HepG2 (cell line): ENCODE measurements around the gene HEATR5B. TPM values are rescaled to one million over a fixed set of nuclear protein-coding genes. Genes with fewer than 3 reads are reported as not detected.
A peak's percentile ranks its signal among the peaks of the same experiment; 100 is the strongest.

Experiments used
- BRCA1 ChIP-seq: sonication (generic); formaldehyde crosslinking; IDR thresholded peaks from 2 replicates; pipeline ENCODE4 v1.4.0; 2020; ENCODE audit warnings: missing genetic modification reagents
- BRD4 ChIP-seq: sonication (generic); formaldehyde crosslinking; IDR thresholded peaks from 2 replicates; pipeline ENCODE4 v1.4.0; 2020; ENCODE audit warnings: missing genetic modification reagents
- CSRNP1 ChIP-seq: sonication (generic); formaldehyde crosslinking; IDR thresholded peaks from 2 replicates; pipeline ENCODE4 v1.8.1; 2023; ENCODE audit warnings: mild to moderate bottlenecking, missing genetic modification reagents
- MTF2 ChIP-seq: sonication (generic); formaldehyde crosslinking; IDR thresholded peaks from 2 replicates; pipeline ENCODE4 v1.5.0; 2020; ENCODE audit warnings: missing genetic modification reagents, borderline replicate concordance
- NFKB2 ChIP-seq: sonication (generic); formaldehyde crosslinking; IDR thresholded peaks from 2 replicates; pipeline ENCODE4 v1.4.0; 2020; ENCODE audit warnings: missing genetic modification reagents, borderline replicate concordance
- RAD21 ChIP-seq: fragments of 450-650 bp; formaldehyde crosslinking; IDR thresholded peaks from 2 replicates; pipeline ENCODE4 v1.5.0; 2020; ENCODE audit warnings: mild to moderate bottlenecking
- RFXAP ChIP-seq: sonication (generic); formaldehyde crosslinking; IDR thresholded peaks from 2 replicates; pipeline ENCODE4 v1.4.0; 2020; ENCODE audit warnings: missing genetic modification reagents, borderline replicate concordance
- RNF2 ChIP-seq: fragments of 450-650 bp; conservative IDR thresholded peaks from 2 replicates; pipeline ENCODE4 v1.6.1; 2016; ENCODE audit warnings: low read depth
- SMARCE1 ChIP-seq: fragments of 450-650 bp; IDR thresholded peaks from 2 replicates; pipeline ENCODE4 v1.6.1; 2017; ENCODE audit warnings: borderline replicate concordance
- TRIM22 ChIP-seq: fragments of 450-650 bp; IDR thresholded peaks from 2 replicates; pipeline ENCODE4 v1.6.1; 2017
- ZBED4 ChIP-seq: sonication (generic); formaldehyde crosslinking; IDR thresholded peaks from 2 replicates; pipeline ENCODE4 v1.4.0; 2020; ENCODE audit warnings: missing genetic modification reagents, borderline replicate concordance
- ZBTB38 ChIP-seq: sonication (generic); formaldehyde crosslinking; IDR thresholded peaks from 2 replicates; pipeline ENCODE4 v1.5.1; 2020; ENCODE audit warnings: mild to moderate bottlenecking, missing genetic modification reagents
- ZBTB44 ChIP-seq: sonication (generic); formaldehyde crosslinking; IDR thresholded peaks from 2 replicates; pipeline ENCODE4 v1.4.0; 2020; ENCODE audit warnings: missing genetic modification reagents
- ZNF33A ChIP-seq: sonication (generic); formaldehyde crosslinking; IDR thresholded peaks from 2 replicates; pipeline ENCODE4 v1.5.1; 2020; ENCODE audit warnings: missing genetic modification reagents, mild to moderate bottlenecking, moderate library complexity, borderline replicate concordance
- ZNF350 ChIP-seq: sonication (generic); formaldehyde crosslinking; IDR thresholded peaks from 2 replicates; pipeline ENCODE4 v1.4.0; 2020; ENCODE audit warnings: mild to moderate bottlenecking, low read depth, missing genetic modification reagents, borderline replicate concordance
- ZNF572 ChIP-seq: sonication (generic); formaldehyde crosslinking; IDR thresholded peaks from 2 replicates; pipeline ENCODE4 v1.5.1; 2020; ENCODE audit warnings: mild to moderate bottlenecking, missing genetic modification reagents
- ZNF614 ChIP-seq: IDR thresholded peaks from 2 replicates; pipeline ENCODE4 v1.6.1; 2018; ENCODE audit warnings: missing biosample characterization, missing genetic modification reagents, inconsistent platforms, borderline replicate concordance
- ZNF816 ChIP-seq: sonication (generic); formaldehyde crosslinking; IDR thresholded peaks from 2 replicates; pipeline ENCODE4 v1.8.0; 2022; ENCODE audit warnings: missing genetic modification reagents, mild to moderate bottlenecking, borderline replicate concordance
- polyA plus RNA-seq, 8 experiments: library from polyadenylated mRNA; depleted of rRNA in 3 of 8; stranded (reverse) in 7 of 8; unstranded in 1 of 8; fragments of >200 nt; fragmentation: Illumina TruSeq in 4 of 8; extraction: Trizol in 4 of 8; gene quantifications; 2 replicates each; pipeline versions ENCODE4 v1.2.1 to v1.2.3, GENCODE V29; 2011 to 2016; ENCODE audit warnings: low read depth in 4 of 8, missing spikeins in 1 of 8, mixed read lengths in 1 of 8; ENCODE audit not compliant: insufficient read depth in 1 of 8
- total RNA-seq, 5 experiments: library from RNA; depleted of rRNA; stranded (reverse); fragments of >200 nt; fragmentation: Illumina TruSeq; extraction: Trizol; gene quantifications; 2 replicates each; pipeline ENCODE4 v1.2.3, GENCODE V29; 2016; ENCODE audit warnings: low read depth in 1 of 5

The HEATR5B gene
- total and polyA plus RNA-seq, 2 of the 13 experiments (the other 11 are each of a cell fraction or from before 2014, with no cell fraction given): 12.7 to 16.3 TPM

DNA sequence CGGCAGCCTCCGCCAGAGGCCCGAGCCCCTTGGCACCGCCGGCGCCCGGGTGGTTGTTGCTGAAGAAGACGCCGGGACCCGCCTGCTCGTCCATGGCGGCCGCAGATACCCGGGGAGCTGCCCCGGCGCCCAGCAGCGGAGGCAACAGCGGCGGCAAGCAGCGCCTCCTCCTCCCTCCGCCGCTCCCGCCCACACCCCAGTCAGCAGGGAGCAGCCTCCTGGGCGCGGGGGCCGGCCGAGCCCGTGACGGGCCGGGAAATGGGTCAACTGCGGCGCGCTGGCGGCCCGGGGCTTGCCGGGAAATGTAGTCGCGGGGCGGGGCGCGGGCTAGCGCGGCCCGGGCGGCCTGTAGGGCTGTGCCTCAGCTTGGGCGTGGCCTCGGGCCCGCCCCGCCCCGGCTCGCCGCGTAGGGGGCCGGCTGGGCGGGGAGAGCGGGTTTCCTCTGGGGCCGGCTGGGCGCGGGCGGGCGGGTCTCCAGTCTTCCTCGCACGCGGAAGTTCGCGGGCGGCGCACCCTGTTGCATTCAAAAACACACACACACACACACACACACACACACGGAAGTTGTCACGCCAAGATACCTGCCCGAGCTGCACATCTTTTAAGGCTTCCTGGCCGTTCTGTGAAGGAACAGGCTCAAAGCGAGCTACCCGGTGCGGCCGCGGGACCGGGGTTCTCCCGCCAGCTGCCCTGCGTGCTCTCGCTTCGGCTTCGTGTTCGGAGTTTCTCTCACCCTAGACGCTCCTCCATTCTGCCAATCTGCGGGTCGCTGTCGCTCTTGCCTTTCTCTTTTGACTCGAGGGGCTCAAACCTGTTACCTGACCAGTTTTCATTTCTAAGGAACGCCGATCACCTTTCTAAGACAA is 117.6 kb downstream of the HEATR5B start, which contains the start of gene STRN (continued):
- TF ChIP-seq CSRNP1 (CRISPR knock-in tag) (peak; percentile 66; the same call in 1 of the 2 replicates), ZBTB44 (CRISPR knock-in tag) (no peak), ZBED4 (CRISPR knock-in tag) (peak; percentile 99), SMARCE1 (no peak), ZNF350 (CRISPR knock-in tag) (peak; percentile 77; the same call in 1 of the 2 replicates), RNF2 (peak; percentile 83; the same call in 1 of the 2 replicates), ZBTB38 (CRISPR knock-in tag) (peak; percentile 69; the same call in 1 of the 2 replicates), BRCA1 (CRISPR knock-in tag) (no peak), BRD4 (CRISPR knock-in tag) (peak; percentile 49; the same call in 1 of the 2 replicates), RFXAP (CRISPR knock-in tag) (peak; percentile 3; the same call in 1 of the 2 replicates), ZNF572 (CRISPR knock-in tag) (no peak), RAD21 (CRISPR knock-in tag) (peak; percentile 58), ZNF614 (CRISPR knock-in tag) (peak; percentile 51; the same call in 1 of the 2 replicates), MTF2 (CRISPR knock-in tag) (peak; percentile 65; the same call in 1 of the 2 replicates), TRIM22 (no peak), ZNF816 (CRISPR knock-in tag) (peak; percentile 95; the same call in 1 of the 2 replicates), NFKB2 (peak; percentile 71), ZNF33A (CRISPR knock-in tag) (no peak)
